ENCODE results near the gene TMEM26. TPM values are rescaled to one million over a fixed set of nuclear protein-coding genes. Genes with fewer than 3 reads are reported as not detected.
A peak's percentile ranks its signal among the peaks of the same experiment; 100 is the strongest.

The TMEM26 gene
- total and polyA plus RNA-seq, 9 of the 15 experiments (the other 6 are each of a cell fraction or from before 2014, with no cell fraction given), result not detected

DNA sequence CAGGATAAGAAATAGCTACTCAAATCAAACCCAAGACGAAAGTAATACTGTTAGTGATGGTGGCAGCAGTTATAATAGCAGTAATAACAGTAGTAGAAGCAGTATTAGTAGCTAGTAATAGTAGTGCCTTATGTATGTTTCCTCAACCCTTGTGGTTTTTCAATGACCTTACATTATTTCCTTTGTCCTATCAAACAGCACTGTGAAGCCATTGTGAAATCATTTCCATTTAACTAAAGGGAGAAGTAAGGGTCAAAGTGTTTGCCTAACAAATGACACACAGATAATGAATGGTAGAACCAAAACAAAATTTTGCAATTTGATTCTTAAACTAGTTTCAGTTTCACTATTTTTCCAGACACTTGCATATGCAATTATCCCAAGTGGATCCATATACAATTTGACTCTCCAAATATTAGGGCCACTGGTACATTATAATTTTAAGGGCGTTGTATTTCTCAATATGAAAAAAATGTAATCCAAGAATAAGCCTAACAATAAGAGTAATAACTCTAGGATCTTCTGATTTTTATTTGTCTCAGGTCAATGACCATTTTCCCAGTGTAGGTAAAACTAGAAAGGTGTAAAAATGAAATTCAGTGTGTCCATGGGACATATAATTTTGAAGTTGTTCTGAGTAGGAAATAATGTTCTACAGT lies 33.7 kb upstream of the TMEM26 start (continued):
- TF ChIP-seq, protein P1, sequence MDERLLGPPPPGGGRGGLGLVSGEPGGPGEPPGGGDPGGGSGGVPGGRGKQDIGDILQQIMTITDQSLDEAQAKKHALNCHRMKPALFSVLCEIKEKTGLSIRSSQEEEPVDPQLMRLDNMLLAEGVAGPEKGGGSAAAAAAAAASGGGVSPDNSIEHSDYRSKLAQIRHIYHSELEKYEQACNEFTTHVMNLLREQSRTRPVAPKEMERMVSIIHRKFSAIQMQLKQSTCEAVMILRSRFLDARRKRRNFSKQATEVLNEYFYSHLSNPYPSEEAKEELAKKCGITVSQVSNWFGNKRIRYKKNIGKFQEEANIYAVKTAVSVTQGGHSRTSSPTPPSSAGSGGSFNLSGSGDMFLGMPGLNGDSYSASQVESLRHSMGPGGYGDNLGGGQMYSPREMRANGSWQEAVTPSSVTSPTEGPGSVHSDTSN (CRISPR knock-in tag; IDR thresholded peaks at IDR 0.05; ENCODE audit: low read depth), result no peak
- TF ChIP-seq, protein P1 (tag; conservative IDR thresholded peaks at IDR 0.05; ENCODE audit: low read depth), result peak; percentile 38; the same call in 1 of the 2 replicates
- peak; percentile 54 for TF ChIP-seq MEIS2 (IDR thresholded peaks at IDR 0.05; ENCODE audit: partially characterized antibody)
- TF ChIP-seq NR2C2 (CRISPR knock-in tag; IDR thresholded peaks at IDR 0.05), result no peak
- peak; percentile 82 for TF ChIP-seq NR2C2 (tag; IDR thresholded peaks at IDR 0.05)
- TF ChIP-seq SOX6 (IDR thresholded peaks at IDR 0.05), result peak; percentile 59; the same call in 1 of the 2 replicates

DNA sequence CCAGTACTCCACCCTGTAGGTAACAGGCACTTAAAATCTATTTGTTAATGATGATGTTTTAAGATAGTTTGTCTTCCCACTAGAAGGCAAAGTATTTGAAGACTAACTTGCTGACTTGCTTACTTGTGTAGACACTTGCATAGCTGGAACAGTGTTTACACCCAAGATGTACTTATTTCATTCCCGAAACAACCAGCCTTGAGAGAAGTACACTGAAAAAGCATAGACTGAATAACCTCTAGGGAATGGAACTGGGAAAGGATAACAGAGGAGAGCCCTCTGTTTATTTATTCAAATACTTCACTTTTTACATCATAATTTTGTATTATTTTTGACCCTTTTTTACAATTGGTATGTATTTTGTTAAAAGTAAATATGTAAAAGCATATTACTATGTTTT lies 33.1 kb upstream of the TMEM26 start:
- ATAC-seq (no peak), DNase-seq (ENCODE audit: extremely low read depth in 1 of 4, low spot score in 3 of 4) (no peak), FAIRE-seq (no peak)
- no peak overlapping the region for H3K4me3 ChIP-seq
- H4K20me1 ChIP-seq (replicated peaks; ENCODE audit: control insufficient read depth, insufficient read depth, low read length), result no peaks in the 10 kb centered on the region
- no peaks in the 10 kb centered on the region for H3K9me1 ChIP-seq (ENCODE audit: control insufficient read depth, insufficient read depth, low read length)
- no peak overlapping the region for H3K27ac ChIP-seq (ENCODE audit: extremely low read depth, low read depth, low read length)
- CTCF ChIA-PET (ENCODE audit: low intra/inter-chr PET ratio), result no interaction called here
- H3K36me3 ChIP-seq (ENCODE audit: control insufficient read depth, insufficient read depth, low read length), result no peaks in the 10 kb centered on the region
- no peaks in the 10 kb centered on the region for H3K27me3 ChIP-seq (ENCODE audit: control insufficient read depth in 2 of 2, insufficient read depth in 2 of 2, low read length in 2 of 2)
- no peak overlapping the region for H2AFZ ChIP-seq (ENCODE audit: low read depth, low read length)
- in situ Hi-C loops (cut with MboI) (no loop called here), intact Hi-C loops (cut with micrococcal nuclease) (no loop called here)
- no peak overlapping the region for H3K9ac ChIP-seq (ENCODE audit: insufficient read depth in 1 of 2, low read depth in 2 of 2, low read length in 2 of 2)
- POLR2A ChIA-PET, result interaction anchor here (0.6 kb wide), 1 partner anchor 1647 kb away, joined by 3 read pairs; the partner anchor contains the start of gene NRBF2
- WGBS (ENCODE audit: insufficient coverage, low coverage, missing lambda C conversion rate), result 14% methylated on average over 1 of the region's 1 CpG
- no peaks in the 10 kb centered on the region for H3K9me3 ChIP-seq (replicated peaks; ENCODE audit: control insufficient read depth, insufficient read depth, low read depth, low read length)
- BruUV-seq (replicated peaks), result no TSS peak
- no peaks in the 10 kb centered on the region for H3K79me2 ChIP-seq (ENCODE audit: control insufficient read depth, insufficient read depth, low read length)
- H3K4me2 ChIP-seq (ENCODE audit: insufficient read depth, low read length), result no peak overlapping the region
- no peaks in the 10 kb centered on the region; a peak in 1 of 5 replicates for H3K4me1 ChIP-seq (replicated peaks in 1 of 2; ENCODE audit: control insufficient read depth in 2 of 2, insufficient read depth in 2 of 2, low read length in 2 of 2)
- TF ChIP-seq, protein P2, sequence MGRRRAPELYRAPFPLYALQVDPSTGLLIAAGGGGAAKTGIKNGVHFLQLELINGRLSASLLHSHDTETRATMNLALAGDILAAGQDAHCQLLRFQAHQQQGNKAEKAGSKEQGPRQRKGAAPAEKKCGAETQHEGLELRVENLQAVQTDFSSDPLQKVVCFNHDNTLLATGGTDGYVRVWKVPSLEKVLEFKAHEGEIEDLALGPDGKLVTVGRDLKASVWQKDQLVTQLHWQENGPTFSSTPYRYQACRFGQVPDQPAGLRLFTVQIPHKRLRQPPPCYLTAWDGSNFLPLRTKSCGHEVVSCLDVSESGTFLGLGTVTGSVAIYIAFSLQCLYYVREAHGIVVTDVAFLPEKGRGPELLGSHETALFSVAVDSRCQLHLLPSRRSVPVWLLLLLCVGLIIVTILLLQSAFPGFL (CRISPR knock-in tag; IDR thresholded peaks at IDR 0.05), result no peak
- no peak for TF ChIP-seq RBM39 (optimal IDR thresholded peaks at IDR 0.05; ENCODE audit: low read depth, low read length)
- TF ChIP-seq, protein P3, sequence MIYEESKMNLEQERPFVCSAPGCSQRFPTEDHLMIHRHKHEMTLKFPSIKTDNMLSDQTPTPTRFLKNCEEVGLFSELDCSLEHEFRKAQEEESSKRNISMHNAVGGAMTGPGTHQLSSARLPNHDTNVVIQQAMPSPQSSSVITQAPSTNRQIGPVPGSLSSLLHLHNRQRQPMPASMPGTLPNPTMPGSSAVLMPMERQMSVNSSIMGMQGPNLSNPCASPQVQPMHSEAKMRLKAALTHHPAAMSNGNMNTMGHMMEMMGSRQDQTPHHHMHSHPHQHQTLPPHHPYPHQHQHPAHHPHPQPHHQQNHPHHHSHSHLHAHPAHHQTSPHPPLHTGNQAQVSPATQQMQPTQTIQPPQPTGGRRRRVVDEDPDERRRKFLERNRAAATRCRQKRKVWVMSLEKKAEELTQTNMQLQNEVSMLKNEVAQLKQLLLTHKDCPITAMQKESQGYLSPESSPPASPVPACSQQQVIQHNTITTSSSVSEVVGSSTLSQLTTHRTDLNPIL (CRISPR knock-in tag; IDR thresholded peaks at IDR 0.05), result no peak
- no peak for TF ChIP-seq XRCC5 (IDR thresholded peaks at IDR 0.05; ENCODE audit: low read depth, low read length)
